NCI-H2196 treated with DMSO at 0.1 percent for 48 hours (cell line): ENCODE measurements around the gene KIAA0513.
"Not testable (repeated sequence)": the region's sequence is repeated elsewhere in the genome, so short reads cannot be mapped to it uniquely, and the experiment has no call there.

Experiments
- DNase-seq: peaks from one replicate; lab custom pipeline; 2025; ENCODE audit not compliant: unreplicated experiment; lab: John Stamatoyannopoulos, UW

Gene KIAA0513

DNA sequence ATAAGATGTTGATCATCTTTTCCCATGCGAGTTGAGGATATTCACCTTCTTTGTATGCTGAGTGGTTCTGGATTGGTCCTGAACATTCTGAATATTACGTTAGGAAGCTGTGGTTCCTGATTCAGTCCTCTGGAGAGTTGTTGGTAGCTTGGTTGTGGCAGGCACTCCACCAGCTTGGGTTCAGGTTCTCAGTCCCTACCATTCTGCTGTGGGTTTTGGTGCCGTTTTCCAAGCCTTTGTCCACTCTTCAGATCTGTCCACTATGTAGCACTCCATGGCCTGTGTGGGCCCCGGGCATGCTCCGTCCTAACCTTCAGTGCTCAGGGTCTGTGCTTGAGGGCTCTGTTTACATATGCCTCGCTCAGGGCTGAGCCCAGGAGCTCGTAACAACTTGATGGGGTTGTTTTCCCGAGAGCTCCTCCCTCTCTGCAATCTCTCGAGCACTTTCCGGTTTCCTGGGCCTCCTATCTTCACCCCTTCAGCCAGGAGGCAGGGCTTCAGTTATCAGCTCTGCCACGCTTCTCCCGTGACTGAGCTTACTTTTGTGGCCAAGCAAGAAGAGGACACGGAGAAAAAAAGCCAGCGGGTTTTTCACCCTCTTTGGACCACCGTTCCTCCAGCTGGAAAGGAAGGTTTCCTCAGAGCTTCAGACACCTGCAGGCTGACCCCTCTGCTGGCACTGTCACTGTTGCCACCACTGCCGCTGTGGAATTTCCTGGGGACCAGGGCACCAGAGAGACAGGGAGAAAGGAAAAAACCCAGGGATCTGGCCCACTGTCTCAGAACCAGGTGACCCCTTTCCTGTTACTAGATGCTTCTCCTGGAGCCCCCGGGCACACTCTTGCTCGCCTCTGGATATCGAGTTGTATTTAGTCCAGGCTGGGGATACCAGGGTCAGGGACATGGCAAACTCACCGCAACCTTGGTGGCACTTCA is 19.6 kb downstream of the KIAA0513 start:
- DNase-seq: no peak

GRCh38 chr16:85047867-85048455 is 20.4 kb downstream of the KIAA0513 start:
- DNase-seq: no peak

DNA sequence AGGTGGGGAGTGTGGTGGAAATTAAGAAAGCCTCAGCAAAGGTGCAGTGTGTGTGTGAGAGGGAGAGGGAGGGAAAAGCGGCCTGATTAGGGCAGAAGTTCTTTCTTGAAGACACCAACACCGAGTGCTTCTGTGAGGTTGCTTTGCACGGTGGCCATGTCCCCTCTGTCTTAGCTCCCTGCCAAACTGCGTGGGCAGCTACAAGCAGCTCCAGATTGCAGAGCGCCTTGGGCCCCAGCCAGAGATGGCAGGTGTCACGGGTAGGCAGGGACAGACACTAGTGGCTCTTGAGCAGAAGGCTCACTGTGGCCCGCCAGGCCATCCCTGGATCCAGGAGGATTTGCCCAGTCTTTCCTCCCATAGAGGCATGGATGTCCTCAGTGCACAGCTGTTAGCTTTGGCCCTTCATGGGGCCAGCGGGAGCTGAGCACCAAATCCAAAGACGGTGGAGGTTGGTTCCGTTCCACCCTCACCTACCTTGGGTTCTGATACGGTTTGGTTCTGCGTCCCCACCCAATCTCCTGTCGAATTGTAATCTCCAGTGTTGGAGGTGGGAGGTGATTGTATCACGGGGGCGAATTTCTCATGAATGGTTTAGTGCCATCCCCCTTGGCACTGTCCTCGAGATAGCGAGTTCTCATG is 21.4 kb downstream of the KIAA0513 start:
- DNase-seq: no peak

- no peak for DNase-seq
These were observed 22.2 kb downstream of the KIAA0513 start for GRCh38 chr16:85049706-85050305.

GRCh38 chr16:85051067-85051581 is 23.5 kb downstream of the KIAA0513 start:
- no peak for DNase-seq

- DNase-seq: no peak
These were observed 24.1 kb downstream of the KIAA0513 start for GRCh38 chr16:85051683-85052082.

GRCh38 chr16:85052536-85052935 is 24.9 kb downstream of the KIAA0513 start:
- DNase-seq: no peak

DNA sequence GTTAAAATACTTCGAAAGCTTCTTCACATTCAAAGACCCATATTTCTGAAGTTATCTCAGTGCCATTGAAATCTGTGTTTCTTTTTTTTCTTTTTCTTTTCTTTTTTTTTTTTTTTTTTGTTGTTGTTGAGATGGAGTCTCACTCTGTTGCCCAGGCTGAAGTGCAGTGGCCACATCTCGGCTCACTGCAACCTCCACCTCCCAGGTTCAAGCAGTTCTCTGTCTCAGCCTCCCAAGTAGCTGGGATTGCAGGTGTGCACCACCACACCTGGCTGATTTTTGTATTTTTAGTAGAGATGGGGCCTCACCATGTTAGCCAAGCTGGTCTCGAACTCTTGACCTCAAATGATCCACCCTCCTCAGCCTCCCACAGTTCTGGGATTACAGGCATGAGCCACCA is 26.7 kb downstream of the KIAA0513 start:
- DNase-seq: not testable (repeated sequence)

- DNase-seq: no peak
These were observed 27.4 kb downstream of the KIAA0513 start for GRCh38 chr16:85054948-85055492.

GRCh38 chr16:85055493-85056210 is 28.1 kb downstream of the KIAA0513 start:
- DNase-seq: no peak

GRCh38 chr16:85056211-85056748 is 28.7 kb downstream of the KIAA0513 start:
- no peak for DNase-seq

GRCh38 chr16:85057212-85057889 is 29.8 kb downstream of the KIAA0513 start:
- DNase-seq: no peak

DNA sequence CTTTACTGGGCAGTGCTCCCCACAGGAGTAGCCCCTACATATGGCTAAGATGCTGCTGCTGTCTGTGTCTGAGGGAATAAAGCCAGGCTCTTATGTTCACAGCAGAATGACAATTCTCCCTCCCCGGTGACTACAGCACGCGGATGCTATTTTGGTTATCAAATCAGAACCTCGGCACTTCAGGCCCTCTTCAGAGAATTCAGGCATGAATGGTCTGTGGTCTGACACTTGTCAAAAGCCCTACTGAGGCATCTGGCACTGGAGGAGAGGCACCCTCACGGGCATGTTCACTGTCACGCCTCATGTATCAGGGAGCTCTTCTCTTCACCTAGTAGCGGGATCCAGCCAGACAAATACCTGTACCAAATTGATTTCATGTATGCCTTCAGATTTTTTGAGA is 30.4 kb downstream of the KIAA0513 start:
- no peak for DNase-seq

DNA sequence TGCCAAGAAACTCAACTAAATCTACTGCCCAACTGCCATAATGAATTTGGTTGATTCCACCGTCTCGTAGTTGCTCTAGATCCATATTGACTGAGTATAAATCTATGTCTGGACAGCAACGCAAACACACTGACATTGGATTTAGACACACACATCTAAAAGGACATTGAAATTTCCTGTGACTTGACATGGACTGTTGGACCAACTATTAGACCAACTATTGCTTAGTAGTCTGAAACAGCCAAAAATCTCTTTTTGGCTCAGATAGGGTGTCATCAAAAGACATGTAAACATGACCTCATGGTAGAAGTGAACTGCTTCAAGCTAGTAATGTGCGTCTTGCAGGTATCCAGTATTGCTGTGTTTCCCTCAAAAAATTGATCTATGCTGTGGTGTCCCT is 31.3 kb downstream of the KIAA0513 start:
- no peak for DNase-seq

GRCh38 chr16:85061566-85061965 is 34.0 kb downstream of the KIAA0513 start:
- no peak for DNase-seq

DNA sequence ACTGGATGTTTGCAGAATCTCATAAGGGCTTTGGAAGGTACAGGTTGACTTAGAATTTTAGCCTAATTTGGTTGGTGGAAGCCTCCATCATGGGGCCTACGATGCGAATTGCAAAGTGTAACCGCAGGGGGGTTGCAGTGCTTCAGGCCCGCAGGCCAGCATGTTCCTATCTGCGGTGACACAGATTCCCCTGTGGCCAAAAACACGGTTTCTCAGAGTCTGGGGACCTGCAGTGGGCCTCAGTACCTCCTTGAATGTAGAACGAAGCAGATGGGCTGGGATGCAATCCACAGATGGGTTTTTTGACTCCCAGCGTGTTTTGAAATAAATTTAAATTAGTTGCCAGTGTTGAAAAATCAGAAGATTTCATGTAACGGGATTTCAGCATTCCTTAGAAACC is 34.7 kb downstream of the KIAA0513 start:
- no peak for DNase-seq

DNA sequence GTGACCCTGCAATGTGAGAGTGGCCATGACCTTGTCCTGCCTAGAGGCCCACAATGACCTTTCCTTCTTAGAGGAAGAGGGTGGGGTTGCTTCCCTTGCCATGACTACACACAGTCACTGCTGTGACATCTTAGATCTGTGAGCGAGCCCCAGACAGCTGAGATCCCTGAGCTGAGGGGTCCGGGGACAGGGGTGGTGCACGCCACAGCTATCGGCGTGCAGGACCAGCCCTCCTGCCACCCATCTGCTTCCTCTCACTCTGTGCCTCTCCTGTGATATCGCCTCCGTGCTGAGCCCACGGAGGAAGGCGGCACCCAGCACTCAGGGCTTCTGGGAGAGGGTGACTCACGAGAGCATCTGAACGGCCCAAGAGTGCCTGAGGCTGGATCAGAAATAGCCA is 35.2 kb downstream of the KIAA0513 start:
- no peak for DNase-seq

DNA sequence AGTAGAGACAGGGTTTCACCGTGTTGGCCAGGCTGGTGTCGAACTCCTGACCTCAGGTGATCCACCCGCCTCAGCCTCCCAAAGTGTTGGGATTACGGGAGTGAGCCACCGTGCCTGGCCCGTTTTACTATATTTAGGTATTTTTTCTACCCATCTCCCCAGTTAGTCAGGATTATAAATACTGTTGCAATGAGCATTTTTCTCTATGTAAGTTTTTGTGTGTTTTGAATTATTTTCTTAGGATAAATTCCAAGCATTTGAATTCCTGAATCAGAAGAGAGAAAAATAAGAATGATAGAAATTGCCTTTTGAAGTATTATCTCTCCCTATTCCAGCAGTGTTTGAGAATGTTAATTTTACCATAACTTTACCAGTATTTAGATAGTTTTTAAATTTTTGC is 36.6 kb downstream of the KIAA0513 start:
- DNase-seq: no peak

DNA sequence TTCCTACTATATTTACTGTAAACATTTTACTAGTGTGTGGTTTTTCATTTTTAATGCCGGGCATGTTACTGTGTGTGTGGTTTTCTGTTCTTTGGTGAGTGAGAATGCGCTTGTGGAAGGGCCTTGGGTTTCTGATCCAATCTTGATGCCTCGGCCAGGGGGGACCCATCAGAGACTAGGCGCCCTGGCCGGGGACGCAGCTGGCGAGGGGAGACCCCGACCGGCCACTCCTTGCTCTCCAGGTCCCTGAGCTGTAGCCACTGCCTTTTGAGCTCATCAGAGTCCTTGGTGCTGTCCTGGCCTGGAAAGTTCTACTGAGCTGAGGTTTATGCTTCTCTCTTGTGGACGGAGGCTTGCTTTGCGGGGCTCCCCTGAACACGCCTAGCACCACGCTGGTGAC is 37.5 kb downstream of the KIAA0513 start:
- no peak for DNase-seq
